ENCODE measurements around the gene GSG1L. TPM values are rescaled to one million over a fixed set of nuclear protein-coding genes. Genes with fewer than 3 reads are reported as not detected.

Gene GSG1L
- total and polyA plus RNA-seq, 9 of the 15 experiments (the other 6 are each of a cell fraction or from before 2014, with no cell fraction given), result not detected

GRCh38 chr16:28110479-28110878, 47.0 kb upstream of the GSG1L start (continued):
- TF ChIP-seq RAD21 (CRISPR knock-in tag; conservative IDR thresholded peaks at IDR 0.05 in 1 of 2, IDR thresholded peaks at IDR 0.05 in 1 of 2) (no peak), PHB (CRISPR knock-in tag; IDR thresholded peaks at IDR 0.05) (no peak), KDM5B (IDR thresholded peaks at IDR 0.05; ENCODE audit: insufficient replicate concordance, low read depth, low read length) (no peak), TARDBP (IDR thresholded peaks at IDR 0.05) (no peak), CXXC5 (CRISPR knock-in tag; IDR thresholded peaks at IDR 0.05) (peak; percentile 70), SMARCB1 (IDR thresholded peaks at IDR 0.05; ENCODE audit: insufficient read length, low read depth) (no peak), THAP12 (CRISPR knock-in tag; IDR thresholded peaks at IDR 0.05) (no peak), NFATC3 (IDR thresholded peaks at IDR 0.05) (no peak), HNRNPH1 (optimal IDR thresholded peaks at IDR 0.05; ENCODE audit: low read depth, low read length) (no peak), NFYB (IDR thresholded peaks at IDR 0.05; ENCODE audit: extremely low read depth, insufficient read length) (no peak), CBFA2T3 (IDR thresholded peaks at IDR 0.05) (no peak; the same call in 1 of the 2 replicates), ZNF695 (CRISPR knock-in tag; IDR thresholded peaks at IDR 0.05) (no peak), BACH1 (tag; IDR thresholded peaks at IDR 0.05) (peak; percentile 48; the same call in 1 of the 2 replicates), CHCHD3 (CRISPR knock-in tag; IDR thresholded peaks at IDR 0.05) (no peak), SPI1 (IDR thresholded peaks at IDR 0.05; ENCODE audit: borderline replicate concordance, low read depth, low read length) (no peak), SIN3B (IDR thresholded peaks at IDR 0.05; ENCODE audit: low read depth) (no peak), RBM25 (IDR thresholded peaks at IDR 0.05; ENCODE audit: low read depth, low read length, severe bottlenecking) (no peak), ZKSCAN1 (IDR thresholded peaks at IDR 0.05; ENCODE audit: low read depth, low read length) (no peak), ZBTB9 (CRISPR knock-in tag; IDR thresholded peaks at IDR 0.05) (no peak), RBM17 (IDR thresholded peaks at IDR 0.05; ENCODE audit: borderline replicate concordance, low read depth, low read length) (no peak)
- TF ChIP-seq, protein P1, sequence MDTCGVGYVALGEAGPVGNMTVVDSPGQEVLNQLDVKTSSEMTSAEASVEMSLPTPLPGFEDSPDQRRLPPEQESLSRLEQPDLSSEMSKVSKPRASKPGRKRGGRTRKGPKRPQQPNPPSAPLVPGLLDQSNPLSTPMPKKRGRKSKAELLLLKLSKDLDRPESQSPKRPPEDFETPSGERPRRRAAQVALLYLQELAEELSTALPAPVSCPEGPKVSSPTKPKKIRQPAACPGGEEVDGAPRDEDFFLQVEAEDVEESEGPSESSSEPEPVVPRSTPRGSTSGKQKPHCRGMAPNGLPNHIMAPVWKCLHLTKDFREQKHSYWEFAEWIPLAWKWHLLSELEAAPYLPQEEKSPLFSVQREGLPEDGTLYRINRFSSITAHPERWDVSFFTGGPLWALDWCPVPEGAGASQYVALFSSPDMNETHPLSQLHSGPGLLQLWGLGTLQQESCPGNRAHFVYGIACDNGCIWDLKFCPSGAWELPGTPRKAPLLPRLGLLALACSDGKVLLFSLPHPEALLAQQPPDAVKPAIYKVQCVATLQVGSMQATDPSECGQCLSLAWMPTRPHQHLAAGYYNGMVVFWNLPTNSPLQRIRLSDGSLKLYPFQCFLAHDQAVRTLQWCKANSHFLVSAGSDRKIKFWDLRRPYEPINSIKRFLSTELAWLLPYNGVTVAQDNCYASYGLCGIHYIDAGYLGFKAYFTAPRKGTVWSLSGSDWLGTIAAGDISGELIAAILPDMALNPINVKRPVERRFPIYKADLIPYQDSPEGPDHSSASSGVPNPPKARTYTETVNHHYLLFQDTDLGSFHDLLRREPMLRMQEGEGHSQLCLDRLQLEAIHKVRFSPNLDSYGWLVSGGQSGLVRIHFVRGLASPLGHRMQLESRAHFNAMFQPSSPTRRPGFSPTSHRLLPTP (IDR thresholded peaks at IDR 0.05; ENCODE audit: borderline replicate concordance, extremely low read depth, insufficient read length), result no peak
- TF ChIP-seq, protein P2, sequence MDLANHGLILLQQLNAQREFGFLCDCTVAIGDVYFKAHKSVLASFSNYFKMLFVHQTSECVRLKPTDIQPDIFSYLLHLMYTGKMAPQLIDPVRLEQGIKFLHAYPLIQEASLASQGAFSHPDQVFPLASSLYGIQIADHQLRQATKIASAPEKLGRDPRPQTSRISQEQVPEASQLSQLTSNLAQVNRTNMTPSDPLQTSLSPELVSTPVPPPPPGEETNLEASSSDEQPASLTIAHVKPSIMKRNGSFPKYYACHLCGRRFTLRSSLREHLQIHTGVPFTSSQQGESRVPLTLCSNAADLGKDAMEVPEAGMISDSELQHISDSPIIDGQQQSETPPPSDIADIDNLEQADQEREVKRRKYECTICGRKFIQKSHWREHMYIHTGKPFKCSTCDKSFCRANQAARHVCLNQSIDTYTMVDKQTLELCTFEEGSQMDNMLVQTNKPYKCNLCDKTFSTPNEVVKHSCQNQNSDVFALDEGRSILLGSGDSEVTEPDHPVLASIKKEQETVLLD (IDR thresholded peaks at IDR 0.05), result no peak

Measured in K562 (cell line).